K562 (cell line): ENCODE measurements around the gene MFAP3L. TPM values are rescaled to one million over a fixed set of nuclear protein-coding genes. Genes with fewer than 3 reads are reported as not detected.

ENCODE experiments used
- EP400 ChIP-seq: fragments of 450-650 bp; IDR thresholded peaks from 2 replicates; pipeline ENCODE4 v1.6.1; 2017; ENCODE audit warnings: antibody characterized with exemption, mild to moderate bottlenecking, moderate library complexity
- L3MBTL2 ChIP-seq: fragments of 450-650 bp; IDR thresholded peaks from 2 replicates; pipeline ENCODE4 v1.6.1; 2016; ENCODE audit warnings: mild to moderate bottlenecking, moderate library complexity
- MAZ ChIP-seq, 2 experiments: fragments of 450-650 bp in 1 of 2; sonication (generic) in 1 of 2; formaldehyde crosslinking; IDR thresholded peaks in 1 of 2; conservative IDR thresholded peaks in 1 of 2; 2 replicates each; pipeline versions ENCODE4 v1.4.0 to v1.5.0; 2020; ENCODE audit warnings: mild to moderate bottlenecking in 1 of 2, missing genetic modification reagents in 1 of 2
- PCBP1 ChIP-seq: fragments of 200-400 bp; formaldehyde crosslinking; IDR thresholded peaks from 2 replicates; pipeline ENCODE4 v1.6.1; 2018; ENCODE audit warnings: mild to moderate bottlenecking, low read depth, low read length; ENCODE audit not compliant: poor library complexity, severe bottlenecking
- POLR2A ChIP-seq: fragments of 450-650 bp; conservative IDR thresholded peaks from 2 replicates; pipeline ENCODE4 v1.6.1; 2016
- RB1 ChIP-seq: fragments of 450-650 bp; IDR thresholded peaks from 2 replicates; pipeline ENCODE4 v1.6.1; 2017; ENCODE audit warnings: low read depth, mild to moderate bottlenecking
- THAP12 ChIP-seq: fragments of 250-450 bp; sonication (Bioruptor Pico); IDR thresholded peaks from 2 replicates; pipeline ENCODE4 v1.9.0; 2021; ENCODE audit warnings: mild to moderate bottlenecking, inconsistent platforms
- UBTF ChIP-seq, 2 experiments: IDR thresholded peaks; 2 replicates each; pipeline ENCODE4 v1.6.1; 2012; ENCODE audit warnings: improper control_type of control experiment in 2 of 2, low read depth in 2 of 2, low read length in 2 of 2, borderline replicate concordance in 1 of 2
- YY1 ChIP-seq, 3 experiments: IDR thresholded peaks; 2 replicates each; pipeline ENCODE4 v1.6.1; 2011; ENCODE audit warnings: low read length in 2 of 3, mild to moderate bottlenecking in 2 of 3, moderate library complexity in 2 of 3, borderline replicate concordance in 1 of 3, control low read depth in 1 of 3, low read depth in 1 of 3; ENCODE audit not compliant: insufficient read depth in 3 of 3, insufficient replicate concordance in 2 of 3, control insufficient read depth in 1 of 3, insufficient read length in 1 of 3; ENCODE audit errors: extremely low read depth in 1 of 3
- ZNF134 ChIP-seq: fragments of 250-450 bp; sonication (Bioruptor Pico); conservative IDR thresholded peaks from 2 replicates; pipeline ENCODE4 v1.4.0; 2020
- ZNF518B ChIP-seq: fragments of 250-450 bp; sonication (Bioruptor Pico); IDR thresholded peaks from 2 replicates; pipeline ENCODE4 v1.5.0; 2021; ENCODE audit warnings: mild to moderate bottlenecking, moderate library complexity
- ZNF639 ChIP-seq, 2 experiments: fragments of 200-800 bp in 1 of 2; sonication (Bioruptor generic) in 1 of 2; sonication (generic) in 1 of 2; formaldehyde crosslinking in 1 of 2; IDR thresholded peaks in 1 of 2; conservative IDR thresholded peaks in 1 of 2; 2 replicates each; pipeline versions ENCODE4 v1.5.0 to v1.6.1; 2016 to 2020; ENCODE audit warnings: missing compliant biosample characterization in 1 of 2, missing genetic modification characterization in 1 of 2, missing genetic modification reagents in 1 of 2
- ZSCAN32 ChIP-seq: fragments of 450-650 bp; formaldehyde crosslinking; IDR thresholded peaks from 2 replicates; pipeline ENCODE4 v1.4.0; 2020; ENCODE audit warnings: mild to moderate bottlenecking, moderate library complexity
- polyA plus RNA-seq, 8 experiments: library from polyadenylated mRNA; depleted of rRNA in 4 of 8; stranded (reverse) in 5 of 8; unstranded in 3 of 8; fragments of >200 nt; fragmentation: Nextera tagmentation in 2 of 8; fragmentation: Illumina TruSeq in 1 of 8; extraction: Ambion mirVana in 2 of 8; extraction: Trizol in 1 of 8; gene quantifications; 2 replicates each; pipeline versions ENCODE4 v1.2.1 to v1.2.3, GENCODE V29; 2011 to 2014; ENCODE audit warnings: inconsistent platforms in 1 of 8, missing spikeins in 1 of 8
- total RNA-seq, 7 experiments: library from RNA; depleted of rRNA in 6 of 7; stranded (reverse); fragments of >200 nt in 6 of 7; fragmentation: Illumina TruSeq in 2 of 7; extraction: Trizol in 2 of 7; gene quantifications; 2 replicates each; pipeline versions ENCODE4 v1.2.1 to v1.2.3, GENCODE V29; 2011 to 2021; ENCODE audit warnings: low replicate concordance in 1 of 7
- TF ChIP-seq, protein P1 (sequence below), 2 experiments: fragments of 450-650 bp in 1 of 2; sonication (generic) in 1 of 2; formaldehyde crosslinking; conservative IDR thresholded peaks; 2 replicates each; pipeline versions ENCODE4 v1.4.0 to v1.8.1; 2020 to 2022; ENCODE audit warnings: mild to moderate bottlenecking in 1 of 2, missing genetic modification reagents in 1 of 2

Gene MFAP3L
- total and polyA plus RNA-seq, 9 of the 15 experiments (the other 6 are each of a cell fraction or from before 2014, with no cell fraction given): 0.06 to 0.25 (median 0.20) TPM; not detected in 3

GRCh38 chr4:170026253-170027021 lies at the start of gene MFAP3L (continued):
- TF ChIP-seq, protein P1, sequence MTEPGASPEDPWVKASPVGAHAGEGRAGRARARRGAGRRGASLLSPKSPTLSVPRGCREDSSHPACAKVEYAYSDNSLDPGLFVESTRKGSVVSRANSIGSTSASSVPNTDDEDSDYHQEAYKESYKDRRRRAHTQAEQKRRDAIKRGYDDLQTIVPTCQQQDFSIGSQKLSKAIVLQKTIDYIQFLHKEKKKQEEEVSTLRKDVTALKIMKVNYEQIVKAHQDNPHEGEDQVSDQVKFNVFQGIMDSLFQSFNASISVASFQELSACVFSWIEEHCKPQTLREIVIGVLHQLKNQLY (CRISPR knock-in tag; conservative IDR thresholded peaks at IDR 0.05): no peak
- peak; percentile 35; the same call in 1 of the 2 replicates for TF ChIP-seq EP400
- peak in 1 of 2 experiments; percentile 48; a peak in 1 of 4 replicates for TF ChIP-seq ZNF639 (CRISPR knock-in tag; conservative IDR thresholded peaks at IDR 0.05 in 1 of 2, IDR thresholded peaks at IDR 0.05 in 1 of 2)
- TF ChIP-seq MAZ (CRISPR knock-in tag; conservative IDR thresholded peaks at IDR 0.05 in 1 of 2, IDR thresholded peaks at IDR 0.05 in 1 of 2): peak; percentile 84 to 98
- TF ChIP-seq ZNF134 (CRISPR knock-in tag): peak; percentile 73
- peak; percentile 61 for TF ChIP-seq POLR2A
- TF ChIP-seq ZSCAN32 (CRISPR knock-in tag): no peak
- TF ChIP-seq UBTF (IDR thresholded peaks at IDR 0.05; ENCODE audit: borderline replicate concordance in 1 of 2, low read depth in 2 of 2, low read length in 2 of 2): peak; percentile 84 to 96; a peak in 3 of 4 replicates
- TF ChIP-seq YY1 (IDR thresholded peaks at IDR 0.05; ENCODE audit: borderline replicate concordance in 1 of 3, control insufficient read depth in 1 of 3, extremely low read depth in 1 of 3, insufficient read depth in 3 of 3, insufficient read length in 1 of 3, insufficient replicate concordance in 2 of 3, low read depth in 1 of 3, low read length in 2 of 3): peak in 2 of 3 experiments; percentile 48 to 56
- TF ChIP-seq L3MBTL2: peak; percentile 62; the same call in 1 of the 2 replicates
- peak; percentile 76 for TF ChIP-seq RB1
- TF ChIP-seq THAP12 (CRISPR knock-in tag): peak; percentile 89
- no peak for TF ChIP-seq ZNF518B (CRISPR knock-in tag)
- no peak for TF ChIP-seq PCBP1
